ENCODE data around the gene ELMO1. TPM values are rescaled to one million over a fixed set of nuclear protein-coding genes. Genes with fewer than 3 reads are reported as not detected.

ELMO1 gene
- total RNA-seq, 1 donor from 2014 or later = 0.69 TPM

- no peak for TF ChIP-seq CTCF (conservative IDR thresholded peaks at IDR 0.05; ENCODE audit: low read depth, low read length)
- H3K4me3 ChIP-seq (ENCODE audit: low read depth, low read length) = no peak overlapping the region
Observed at GRCh38 chr7:36814311-36814710, 634.4 kb downstream of the ELMO1 start.

GRCh38 chr7:36811807-36812206 is 636.9 kb downstream of the ELMO1 start:
- no peak for TF ChIP-seq CTCF (conservative IDR thresholded peaks at IDR 0.05; ENCODE audit: low read depth, low read length)
- no peak overlapping the region for H3K4me3 ChIP-seq (ENCODE audit: low read depth, low read length)
- DNase-seq (ENCODE audit: low read depth) = no peak

More at GRCh38 chr7:36814311-36814710, 634.4 kb downstream of the ELMO1 start:
- no peak for DNase-seq (ENCODE audit: low read depth)

GRCh38 chr7:36810489-36810888 is 638.2 kb downstream of the ELMO1 start:
- no peak overlapping the region for H3K4me3 ChIP-seq (ENCODE audit: low read depth, low read length)
- no peak for DNase-seq (ENCODE audit: low read depth)
- no peak for TF ChIP-seq CTCF (conservative IDR thresholded peaks at IDR 0.05; ENCODE audit: low read depth, low read length)

- H3K4me3 ChIP-seq (ENCODE audit: low read depth, low read length) = no peak overlapping the region
- no peak for DNase-seq (ENCODE audit: low read depth)
- no peak for TF ChIP-seq CTCF (conservative IDR thresholded peaks at IDR 0.05; ENCODE audit: low read depth, low read length)
Observed at GRCh38 chr7:36810032-36810431, 638.6 kb downstream of the ELMO1 start.

GRCh38 chr7:36809510-36809909 is 639.2 kb downstream of the ELMO1 start:
- TF ChIP-seq CTCF (conservative IDR thresholded peaks at IDR 0.05; ENCODE audit: low read depth, low read length) = no peak
- no peak overlapping the region for H3K4me3 ChIP-seq (ENCODE audit: low read depth, low read length)
- DNase-seq (ENCODE audit: low read depth) = no peak

GRCh38 chr7:36809086-36809485 is 639.6 kb downstream of the ELMO1 start:
- no peak overlapping the region for H3K4me3 ChIP-seq (ENCODE audit: low read depth, low read length)
- DNase-seq (ENCODE audit: low read depth) = no peak
- no peak for TF ChIP-seq CTCF (conservative IDR thresholded peaks at IDR 0.05; ENCODE audit: low read depth, low read length)

- no peak for TF ChIP-seq CTCF (conservative IDR thresholded peaks at IDR 0.05; ENCODE audit: low read depth, low read length)
- no peak for DNase-seq (ENCODE audit: low read depth)
- H3K4me3 ChIP-seq (ENCODE audit: low read depth, low read length) = no peak overlapping the region
Observed at GRCh38 chr7:36806891-36807290, 641.8 kb downstream of the ELMO1 start.

Data from epithelial cell of proximal tubule (primary cell).